ENCODE measurements around the gene MSMB. TPM values are rescaled to one million over a fixed set of nuclear protein-coding genes. Genes with fewer than 3 reads are reported as not detected.

MSMB gene
- total and polyA plus RNA-seq, 2 of the 8 experiments (the other 6 are each of a cell fraction or from before 2014, with no cell fraction given) = not detected

DNA sequence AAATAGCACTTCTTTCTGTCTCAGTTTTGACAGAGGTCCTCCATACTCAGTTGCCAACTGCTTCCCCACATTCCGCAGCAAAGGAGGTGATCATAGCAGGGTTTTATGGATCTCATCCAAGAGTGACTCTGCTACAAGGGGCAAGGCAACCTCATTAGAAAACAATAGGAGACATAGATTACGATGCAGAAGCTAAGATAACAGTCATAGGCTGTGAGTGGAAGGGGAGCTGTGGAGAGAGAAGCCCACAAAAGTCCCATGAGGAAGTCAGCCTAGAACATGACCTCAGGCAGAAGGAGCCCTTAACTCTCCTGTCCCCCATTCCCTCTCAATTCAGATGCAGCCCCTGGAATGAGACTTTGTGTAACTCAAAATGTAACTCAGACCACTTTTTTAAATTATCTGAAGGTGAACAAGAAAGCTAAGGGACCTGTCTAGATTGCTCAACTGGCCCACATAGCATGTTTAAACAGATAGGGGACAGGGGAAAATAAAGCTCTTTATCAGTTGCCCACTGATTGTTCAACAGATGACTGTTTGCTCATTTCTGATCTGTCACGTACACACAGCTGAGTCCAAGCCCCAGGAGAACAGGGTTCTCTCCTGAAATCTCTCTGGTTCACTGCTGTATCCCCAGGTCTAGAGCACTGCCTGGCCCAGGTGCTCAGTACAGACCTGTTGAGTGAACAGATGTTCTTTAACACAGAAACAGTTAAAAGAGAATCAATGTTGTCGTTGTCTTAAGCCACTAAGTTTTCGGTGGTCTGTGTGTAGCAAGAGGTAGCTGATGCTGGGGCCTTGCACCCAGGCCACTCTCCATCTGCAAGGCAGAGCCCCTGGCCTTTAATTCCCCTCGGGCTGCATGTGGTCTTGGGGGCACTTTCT, 14.2 kb downstream of the MSMB start:
- Histone ChIP-seq H3K18ac (ENCODE audit: extremely low read depth, low read length) (no peak overlapping the region), H3K27ac (ENCODE audit: low read depth, low read length) (no peak overlapping the region), H2AK5ac (ENCODE audit: low read depth, low read length) (peak overlapping the region; percentile 46; the same call in 1 of the 2 replicates), H3K36me3 (ENCODE audit: control insufficient read depth in 2 of 4, insufficient read depth in 4 of 4, low read length in 3 of 4) (no peaks in the 10 kb centered on the region), H3K4me3 (ENCODE audit: extremely low read depth in 1 of 4, insufficient read depth in 2 of 4, low read depth in 3 of 4, low read length in 4 of 4) (no peak overlapping the region), H3K56ac (replicated peaks; ENCODE audit: insufficient read length, low read depth, low read length) (no peak overlapping the region), H4K91ac (replicated peaks; ENCODE audit: insufficient read length, low read length) (no peak overlapping the region), H3K14ac (ENCODE audit: insufficient read length) (no peak overlapping the region), H3K4me1 (replicated peaks in 1 of 4; ENCODE audit: control insufficient read depth in 3 of 4, insufficient read depth in 4 of 4, low read length in 3 of 4) (peaks cover 0 to 12% (median 3%) of the 10 kb centered on the region in 4 experiments; a peak in 5 of 7 replicates), H4K5ac (ENCODE audit: insufficient read length, low read depth, low read length) (no peak overlapping the region), H2BK5ac (ENCODE audit: low read depth, low read length) (no peak overlapping the region), H3K23ac (ENCODE audit: insufficient read length) (no peak overlapping the region), H3K27me3 (replicated peaks in 1 of 4; ENCODE audit: control insufficient read depth in 3 of 4, extremely low read depth in 1 of 4, insufficient read depth in 3 of 4, low read length in 3 of 4) (no peaks in the 10 kb centered on the region), H3K4me2 (ENCODE audit: insufficient read depth in 1 of 2, low read depth in 2 of 2, low read length in 2 of 2) (no peak overlapping the region), H3K23me2 (ENCODE audit: low read depth, low read length) (peaks cover 4% of the 10 kb centered on the region; the same call in 1 of the 2 replicates), H3K79me2 (ENCODE audit: control insufficient read depth in 1 of 2, insufficient read depth in 2 of 2, low read length in 2 of 2) (peaks cover 0 to 26% of the 10 kb centered on the region in 2 experiments; a peak in 2 of 4 replicates), H2BK120ac (replicated peaks; ENCODE audit: low read depth, low read length) (no peak overlapping the region), H2AFZ (ENCODE audit: low read length) (0 out of 2 replicates have a peak overlapping the region, but pooled peaks have one; percentile 46), H3K4ac (replicated peaks; ENCODE audit: insufficient read length, low read depth, low read length) (no peak overlapping the region), H3K9ac (replicated peaks in 1 of 4; ENCODE audit: extremely low read depth in 1 of 4, low read depth in 3 of 4, low read length in 3 of 4) (no peak overlapping the region), H2BK20ac (ENCODE audit: low read length) (no peak overlapping the region), H4K8ac (ENCODE audit: extremely low read depth, insufficient read depth, low read length) (no peak overlapping the region), H3K79me1 (ENCODE audit: low read depth, low read length) (peaks cover 2% of the 10 kb centered on the region; the same call in 1 of the 2 replicates), H4K20me1 (replicated peaks in 1 of 2; ENCODE audit: control insufficient read depth in 1 of 2, insufficient read depth in 2 of 2, low read length in 2 of 2) (peaks cover 1 to 10% of the 10 kb centered on the region in 2 experiments), H2BK12ac (ENCODE audit: low read depth, low read length) (peak overlapping the region; percentile 7; the same call in 1 of the 2 replicates), H2BK15ac (ENCODE audit: low read length) (0 out of 2 replicates have a peak overlapping the region, but pooled peaks have one; percentile 46), H3K9me3 (ENCODE audit: insufficient read depth in 2 of 2, low read depth in 1 of 2, low read length in 1 of 2) (no peaks in the 10 kb centered on the region)
- 78% methylated on average over 6 of the region's 6 CpGs; no CpG with 5 or more reads in 1 of the 2 experiments for WGBS, 2 experiments (ENCODE audit: extremely low coverage in 1 of 2, insufficient coverage in 1 of 2, insufficient read length in 1 of 2, insufficient replicate concordance in 2 of 2, low coverage in 1 of 2, low lambda C conversion rate in 2 of 2, missing lambda C conversion rate in 1 of 2)
- POLR2A ChIA-PET (ENCODE audit: partially characterized antibody) = interaction anchor here (0.7 kb wide), 1 partner anchor 32 kb away, joined by 4 read pairs; no protein-coding TSS in a partner anchor
- CTCF ChIA-PET (ENCODE audit: partially characterized antibody) = interaction anchor here (0.6 to 4.7 kb wide), 7 partner anchors 9 to 363 kb away, joined by 3 to 16 read pairs (median 3); no protein-coding TSS in a partner anchor
- DNase-seq (ENCODE audit: low read depth in 1 of 2, low spot score in 2 of 2) (no peak), FAIRE-seq (no peak)
- TF ChIP-seq RNF2 (IDR thresholded peaks at IDR 0.05; ENCODE audit: borderline replicate concordance, low read depth, low read length, missing control alignments, poor library complexity, severe bottlenecking) = no peak
- TF ChIP-seq CBX8 (IDR thresholded peaks at IDR 0.05; ENCODE audit: borderline replicate concordance, low read depth, low read length) = no peak
- TF ChIP-seq RXRA (IDR thresholded peaks at IDR 0.05; ENCODE audit: insufficient read depth, low read depth, low read length) = no peak
- TF ChIP-seq SIRT6 (IDR thresholded peaks at IDR 0.05; ENCODE audit: low read length) = no peak
- no peak for TF ChIP-seq CEBPB (IDR thresholded peaks at IDR 0.05; ENCODE audit: low read depth, low read length)
- TF ChIP-seq KDM5A (IDR thresholded peaks at IDR 0.05; ENCODE audit: low read length) = no peak
- TF ChIP-seq ASH2L (IDR thresholded peaks at IDR 0.05; ENCODE audit: low read length) = no peak
- TF ChIP-seq CBX5 (IDR thresholded peaks at IDR 0.05; ENCODE audit: low read depth, low read length) = no peak
- TF ChIP-seq SIX5 (IDR thresholded peaks at IDR 0.05; ENCODE audit: low read depth, low read length) = no peak
- no peak for TF ChIP-seq JUN (IDR thresholded peaks at IDR 0.05; ENCODE audit: low read depth, low read length)
- no peak for TF ChIP-seq EP300 (IDR thresholded peaks at IDR 0.05; ENCODE audit: borderline replicate concordance in 1 of 2, low read depth in 2 of 2, low read length in 2 of 2)

Measured in H1 (cell line).